Osteocyte (in vitro differentiated cells): ENCODE data around the gene ARHGEF38. TPM values are rescaled to one million over a fixed set of nuclear protein-coding genes. Genes with fewer than 3 reads are reported as not detected.

ENCODE experiments used
- DNase-seq: peaks from one replicate; pipeline ENCODE4 v3.0.0; 2021; ENCODE audit warnings: mixed read lengths; ENCODE audit not compliant: unreplicated experiment; ENCODE audit errors: extremely low spot score
- H3K27ac Mint-ChIP-seq: one replicate; pipeline ENCODE4 v1.8.0; 2021; ENCODE audit warnings: mild to moderate bottlenecking, mixed read lengths; ENCODE audit not compliant: unreplicated experiment
- H3K27me3 Mint-ChIP-seq: one replicate; pipeline ENCODE4 v1.8.0; 2021; ENCODE audit warnings: mixed read lengths; ENCODE audit not compliant: unreplicated experiment
- H3K36me3 Mint-ChIP-seq: one replicate; pipeline ENCODE4 v1.8.0; 2021; ENCODE audit warnings: mixed read lengths; ENCODE audit not compliant: unreplicated experiment
- H3K4me1 Mint-ChIP-seq: one replicate; pipeline ENCODE4 v1.8.0; 2021; ENCODE audit warnings: mixed read lengths; ENCODE audit not compliant: unreplicated experiment
- H3K4me3 Mint-ChIP-seq: one replicate; pipeline ENCODE4 v1.8.0; 2021; ENCODE audit warnings: mild to moderate bottlenecking, moderate library complexity, mixed read lengths; ENCODE audit not compliant: unreplicated experiment
- H3K9me3 Mint-ChIP-seq: one replicate; pipeline ENCODE4 v1.8.0; 2021; ENCODE audit warnings: mixed read lengths; ENCODE audit not compliant: unreplicated experiment
- total RNA-seq: library from RNA; stranded (reverse); gene quantifications from 2 replicates; pipeline ENCODE4 v1.2.1, GENCODE V29; 2021
- TF ChIP-seq, protein P1 (sequence below): fragments of 200-600 bp; sonication (generic); IDR thresholded peaks from 2 replicates; pipeline ENCODE4 v1.5.0; 2021; ENCODE audit warnings: antibody characterized with exemption, mild to moderate bottlenecking, moderate library complexity

Gene ARHGEF38
- total RNA-seq, 1 donor from 2014 or later, result not detected

DNA sequence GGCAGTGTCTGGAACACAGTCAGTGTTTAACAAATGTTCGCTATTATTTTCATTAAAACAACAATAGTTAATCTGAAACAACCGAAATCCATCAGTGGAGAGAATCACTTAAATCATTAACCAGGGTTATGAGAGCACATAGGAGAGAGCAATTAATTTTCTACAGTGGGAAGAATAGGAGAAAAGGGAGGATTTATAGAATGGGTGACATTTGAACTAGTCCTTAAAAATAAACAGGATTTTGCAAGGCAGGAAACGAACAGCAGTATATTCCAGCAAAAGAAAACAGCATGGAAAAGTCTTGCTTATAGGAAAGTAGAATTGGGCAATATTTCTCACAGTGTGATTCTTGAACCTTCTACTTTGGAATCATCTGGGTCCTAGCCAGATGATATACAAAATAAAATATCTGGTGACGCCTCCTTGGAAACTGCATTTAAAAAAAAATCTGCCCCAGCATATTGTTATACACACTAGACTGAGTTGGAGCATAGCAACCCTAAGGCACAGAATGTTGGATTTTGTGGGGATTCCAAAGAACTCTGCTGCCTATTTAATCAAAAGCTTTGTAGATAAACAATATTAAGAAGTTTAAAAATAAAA is 100.0 kb downstream of the ARHGEF38 start:
- Mint-ChIP-seq H3K9me3 (no peaks in the 10 kb centered on the region), H3K4me1 (no peaks in the 10 kb centered on the region), H3K27ac (no peak overlapping the region), H3K4me3 (no peak overlapping the region), H3K36me3 (no peaks in the 10 kb centered on the region), H3K27me3 (peaks cover 45% of the 10 kb centered on the region)
- DNase-seq, result no peak
- TF ChIP-seq, protein P1, sequence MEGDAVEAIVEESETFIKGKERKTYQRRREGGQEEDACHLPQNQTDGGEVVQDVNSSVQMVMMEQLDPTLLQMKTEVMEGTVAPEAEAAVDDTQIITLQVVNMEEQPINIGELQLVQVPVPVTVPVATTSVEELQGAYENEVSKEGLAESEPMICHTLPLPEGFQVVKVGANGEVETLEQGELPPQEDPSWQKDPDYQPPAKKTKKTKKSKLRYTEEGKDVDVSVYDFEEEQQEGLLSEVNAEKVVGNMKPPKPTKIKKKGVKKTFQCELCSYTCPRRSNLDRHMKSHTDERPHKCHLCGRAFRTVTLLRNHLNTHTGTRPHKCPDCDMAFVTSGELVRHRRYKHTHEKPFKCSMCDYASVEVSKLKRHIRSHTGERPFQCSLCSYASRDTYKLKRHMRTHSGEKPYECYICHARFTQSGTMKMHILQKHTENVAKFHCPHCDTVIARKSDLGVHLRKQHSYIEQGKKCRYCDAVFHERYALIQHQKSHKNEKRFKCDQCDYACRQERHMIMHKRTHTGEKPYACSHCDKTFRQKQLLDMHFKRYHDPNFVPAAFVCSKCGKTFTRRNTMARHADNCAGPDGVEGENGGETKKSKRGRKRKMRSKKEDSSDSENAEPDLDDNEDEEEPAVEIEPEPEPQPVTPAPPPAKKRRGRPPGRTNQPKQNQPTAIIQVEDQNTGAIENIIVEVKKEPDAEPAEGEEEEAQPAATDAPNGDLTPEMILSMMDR, result no peak

DNA sequence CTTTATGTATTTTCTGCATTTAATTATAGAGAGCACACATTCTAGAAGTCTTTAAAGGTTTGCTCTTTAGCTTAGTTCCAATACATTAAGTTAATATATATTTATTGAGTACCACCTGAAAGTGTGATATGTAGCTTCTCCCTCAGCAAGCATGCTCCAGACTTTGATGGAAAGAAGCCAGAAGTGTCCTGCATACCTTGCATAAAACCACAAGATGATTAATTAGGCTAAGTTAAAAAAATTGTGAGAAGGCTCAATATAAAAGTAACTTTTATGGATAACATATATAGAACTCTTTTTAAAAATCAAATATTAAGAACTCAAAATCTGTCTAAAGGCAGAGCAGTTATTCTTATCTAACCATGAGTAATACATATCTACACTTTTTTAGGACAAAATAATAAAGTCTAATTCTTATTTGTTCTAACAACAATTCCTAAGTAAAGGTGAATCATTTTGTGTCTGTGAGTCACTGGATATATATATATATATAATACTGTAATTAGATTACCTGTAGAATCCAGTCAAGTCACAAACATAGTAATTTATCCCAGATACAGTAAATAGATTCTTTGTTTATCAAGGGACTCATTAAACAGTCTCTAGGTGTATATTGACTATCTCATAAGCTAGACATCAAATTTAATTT is 104.8 kb downstream of the ARHGEF38 start:
- TF ChIP-seq, protein P1, result no peak
- Mint-ChIP-seq H3K36me3 (no peaks in the 10 kb centered on the region), H3K9me3 (no peaks in the 10 kb centered on the region), H3K4me3 (no peak overlapping the region), H3K27ac (no peak overlapping the region), H3K4me1 (no peaks in the 10 kb centered on the region), H3K27me3 (peaks cover 48% of the 10 kb centered on the region)
- DNase-seq, result no peak

DNA sequence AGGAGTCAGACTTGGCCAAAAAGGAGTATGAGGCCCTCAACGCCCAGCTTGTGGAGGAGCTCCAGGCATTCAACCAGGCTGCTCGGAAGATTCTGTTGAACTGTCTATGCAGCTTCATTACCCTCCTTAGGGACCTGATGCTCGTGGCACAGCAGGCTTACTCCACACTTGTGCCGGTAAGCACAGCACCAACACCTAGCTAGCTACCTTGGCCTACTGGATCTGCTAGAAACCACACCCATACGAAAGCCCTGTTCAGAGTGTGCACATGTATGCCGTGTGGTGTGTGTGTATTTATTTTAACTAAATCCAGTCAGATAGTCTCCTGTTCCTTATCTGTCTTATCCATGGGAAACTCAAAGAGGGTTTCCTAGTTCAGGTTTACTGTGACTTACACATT is 106.8 kb downstream of the ARHGEF38 start:
- no peaks in the 10 kb centered on the region for H3K4me1 Mint-ChIP-seq
- DNase-seq, result no peak
- peaks cover 46% of the 10 kb centered on the region for H3K27me3 Mint-ChIP-seq
- H3K36me3 Mint-ChIP-seq, result no peaks in the 10 kb centered on the region
- no peak overlapping the region for H3K27ac Mint-ChIP-seq
- TF ChIP-seq, protein P1, result no peak
- no peaks in the 10 kb centered on the region for H3K9me3 Mint-ChIP-seq
- H3K4me3 Mint-ChIP-seq, result no peak overlapping the region

DNA sequence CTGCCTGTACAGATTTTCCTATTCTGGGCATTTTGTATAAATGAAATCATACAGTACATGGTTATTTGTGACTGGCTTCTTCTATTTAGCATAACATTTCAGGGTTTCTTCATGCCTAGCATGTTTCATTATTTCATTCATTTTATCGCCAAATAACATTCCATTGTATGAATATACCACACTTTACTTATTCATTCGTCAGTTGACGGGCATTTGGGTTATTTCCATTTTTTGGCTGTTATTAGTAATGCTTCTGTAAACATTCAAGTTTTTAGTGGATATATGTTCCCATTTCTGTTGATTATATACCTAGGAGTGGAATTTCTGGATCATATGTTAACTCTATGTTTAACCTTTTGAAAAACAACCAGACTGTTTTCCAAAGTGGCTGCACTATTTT is 108.6 kb downstream of the ARHGEF38 start:
- Mint-ChIP-seq H3K27ac (no peak overlapping the region), H3K4me1 (no peaks in the 10 kb centered on the region), H3K4me3 (no peak overlapping the region), H3K27me3 (peaks cover 43% of the 10 kb centered on the region), H3K36me3 (no peaks in the 10 kb centered on the region), H3K9me3 (no peaks in the 10 kb centered on the region)
- DNase-seq, result no peak
- TF ChIP-seq, protein P1, result no peak

DNA sequence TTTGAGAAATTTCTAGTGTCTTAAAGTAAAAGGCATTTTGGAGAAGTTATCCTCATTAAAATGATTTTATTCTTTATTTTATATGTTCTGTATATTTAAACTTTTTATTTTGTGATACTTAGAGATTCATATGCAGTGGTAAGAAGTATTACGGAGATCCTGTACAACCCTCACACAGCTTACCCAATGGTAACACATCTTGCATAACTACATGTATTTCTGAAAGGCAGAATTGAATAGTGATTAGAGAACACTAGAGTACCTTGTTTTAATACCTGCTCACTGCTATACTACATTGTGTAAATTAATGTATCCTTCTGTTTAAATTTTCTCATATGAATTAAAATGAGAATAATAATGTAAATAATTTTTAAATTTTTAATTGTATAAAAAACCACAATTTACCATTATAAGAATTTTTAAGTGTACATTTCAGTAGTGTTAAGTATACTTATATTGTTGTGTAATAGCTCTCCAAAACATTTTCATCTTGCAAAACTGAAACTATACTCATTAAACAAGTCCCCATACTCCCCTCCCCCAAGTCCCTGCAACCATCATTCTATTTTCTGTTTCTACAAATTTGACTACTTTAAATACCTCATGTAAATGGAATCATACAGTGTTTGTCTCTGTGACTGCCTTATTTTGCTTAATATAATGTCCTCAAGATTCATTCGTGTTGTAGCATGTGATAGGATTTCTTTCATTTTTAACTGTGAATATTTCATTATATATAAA is 110.7 kb downstream of the ARHGEF38 start:
- Mint-ChIP-seq H3K36me3 (no peaks in the 10 kb centered on the region), H3K27ac (no peak overlapping the region), H3K9me3 (no peaks in the 10 kb centered on the region), H3K4me1 (no peaks in the 10 kb centered on the region), H3K4me3 (no peak overlapping the region), H3K27me3 (peaks cover 48% of the 10 kb centered on the region)
- TF ChIP-seq, protein P1, result no peak
- no peak for DNase-seq
